Measurements from ENCODE around the gene ANKRD61.
"Not testable (repeated sequence)": the region's sequence is repeated elsewhere in the genome, so short reads cannot be mapped to it uniquely, and the experiment has no call there.

The ANKRD61 gene

DNA sequence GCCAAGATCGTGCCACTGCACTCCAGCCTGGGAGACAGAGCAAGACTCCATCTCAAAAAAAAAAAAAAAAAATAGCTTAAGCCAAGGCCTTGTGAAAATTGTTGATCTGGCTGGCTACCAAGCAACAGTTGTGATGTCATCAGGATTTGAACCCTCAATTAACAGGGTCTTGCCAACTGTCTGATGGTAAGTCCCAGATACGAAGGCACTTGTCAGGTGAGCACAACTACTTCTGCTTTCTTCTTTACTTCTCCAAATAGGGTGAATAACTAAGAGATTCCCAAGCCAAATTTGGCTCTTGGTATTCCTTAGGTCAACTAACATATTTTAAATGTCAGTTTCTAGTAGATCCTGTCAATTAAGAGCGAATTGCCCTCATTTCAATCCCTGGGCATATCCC lies 47.4 kb downstream of the ANKRD61 start:
- ChIA-PET POLR2A (no interaction called here), CTCF (no interaction called here)
- no peak for DNase-seq (ENCODE audit: extremely low spot score)
- TF ChIP-seq L3MBTL2 (conservative IDR thresholded peaks at IDR 0.05) (no peak), FOXA1 (IDR thresholded peaks at IDR 0.05) (no peak), BHLHE40 (IDR thresholded peaks at IDR 0.05; ENCODE audit: borderline replicate concordance) (no peak), SP1 (IDR thresholded peaks at IDR 0.05) (no peak), TARDBP (IDR thresholded peaks at IDR 0.05) (no peak)

GRCh38 chr7:6083047-6083446 lies 51.9 kb downstream of the ANKRD61 start:
- POLR2A ChIA-PET; CTCF ChIA-PET; DNase-seq (ENCODE audit: extremely low spot score): not testable (repeated sequence)

Measured in HEK293T (cell line).